C4-2B (cell line): Measurements from ENCODE around the gene MTPN.

ENCODE experiments used
- ZFX ChIP-seq: fragments of 450-650 bp; IDR thresholded peaks from 2 replicates; pipeline ENCODE4 v1.6.1; 2017
- TF ChIP-seq, protein P1 (sequence below): fragments of 450-650 bp; conservative IDR thresholded peaks from 2 replicates; pipeline ENCODE4 v1.5.1; 2017; ENCODE audit warnings: mild to moderate bottlenecking

DNA sequence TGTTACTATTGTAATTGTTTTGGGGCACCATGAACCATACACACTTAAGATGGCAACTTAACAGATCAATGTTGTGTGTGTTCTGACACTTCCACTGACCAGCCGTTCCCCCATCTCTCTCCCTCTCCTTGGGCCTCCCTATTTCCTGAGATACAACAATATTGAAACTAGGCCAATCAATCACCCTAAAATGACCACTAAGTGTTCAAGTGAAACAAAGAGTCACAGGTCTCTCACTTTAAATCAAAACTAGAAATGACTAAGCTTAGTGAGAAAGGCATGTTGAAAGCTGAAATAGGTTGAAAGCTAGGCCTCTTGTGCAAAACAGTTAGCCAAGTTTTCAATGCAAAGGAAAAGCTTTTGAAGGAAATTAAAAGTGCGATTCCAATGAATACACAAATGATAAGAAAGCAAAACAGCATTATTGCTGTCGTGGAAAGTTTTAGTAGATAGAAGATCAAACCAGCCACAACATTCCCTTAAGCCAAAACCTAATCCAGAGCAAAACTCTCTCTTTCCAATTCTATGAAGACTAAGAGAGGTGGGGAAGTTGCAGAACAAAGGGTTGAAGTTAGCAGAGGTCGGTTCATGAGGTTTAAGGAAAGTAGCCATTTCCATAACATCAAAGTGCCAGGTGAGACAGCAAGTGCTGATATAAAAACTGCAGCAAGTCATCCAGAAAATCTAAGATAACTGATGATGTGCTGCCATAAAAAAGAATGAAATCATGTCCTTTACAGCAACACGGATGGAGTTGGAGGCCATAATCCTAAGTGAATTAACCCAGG, 90.6 kb downstream of the MTPN start:
- TF ChIP-seq, protein P1, sequence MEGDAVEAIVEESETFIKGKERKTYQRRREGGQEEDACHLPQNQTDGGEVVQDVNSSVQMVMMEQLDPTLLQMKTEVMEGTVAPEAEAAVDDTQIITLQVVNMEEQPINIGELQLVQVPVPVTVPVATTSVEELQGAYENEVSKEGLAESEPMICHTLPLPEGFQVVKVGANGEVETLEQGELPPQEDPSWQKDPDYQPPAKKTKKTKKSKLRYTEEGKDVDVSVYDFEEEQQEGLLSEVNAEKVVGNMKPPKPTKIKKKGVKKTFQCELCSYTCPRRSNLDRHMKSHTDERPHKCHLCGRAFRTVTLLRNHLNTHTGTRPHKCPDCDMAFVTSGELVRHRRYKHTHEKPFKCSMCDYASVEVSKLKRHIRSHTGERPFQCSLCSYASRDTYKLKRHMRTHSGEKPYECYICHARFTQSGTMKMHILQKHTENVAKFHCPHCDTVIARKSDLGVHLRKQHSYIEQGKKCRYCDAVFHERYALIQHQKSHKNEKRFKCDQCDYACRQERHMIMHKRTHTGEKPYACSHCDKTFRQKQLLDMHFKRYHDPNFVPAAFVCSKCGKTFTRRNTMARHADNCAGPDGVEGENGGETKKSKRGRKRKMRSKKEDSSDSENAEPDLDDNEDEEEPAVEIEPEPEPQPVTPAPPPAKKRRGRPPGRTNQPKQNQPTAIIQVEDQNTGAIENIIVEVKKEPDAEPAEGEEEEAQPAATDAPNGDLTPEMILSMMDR, result no peak
- TF ChIP-seq ZFX, result no peak
